HEK293T (cell line): ENCODE results near the gene CHST2.

Experiments
- ARNT ChIP-seq: fragments of 450-650 bp; IDR thresholded peaks from 2 replicates; pipeline ENCODE4 v1.6.1; 2017; ENCODE audit warnings: mild to moderate bottlenecking
- BHLHE40 ChIP-seq: fragments of 450-650 bp; IDR thresholded peaks from 2 replicates; pipeline ENCODE4 v1.6.1; 2016; ENCODE audit warnings: mild to moderate bottlenecking, moderate library complexity, borderline replicate concordance
- CTBP1 ChIP-seq: fragments of 450-650 bp; IDR thresholded peaks from 2 replicates; pipeline ENCODE4 v1.6.1; 2016; ENCODE audit warnings: borderline replicate concordance
- ELF4 ChIP-seq: fragments of 450-650 bp; IDR thresholded peaks from 2 replicates; pipeline ENCODE4 v1.6.1; 2017; ENCODE audit warnings: antibody characterized with exemption
- FOXA1 ChIP-seq: fragments of 450-650 bp; IDR thresholded peaks from 2 replicates; pipeline ENCODE4 v1.6.1; 2016; ENCODE audit warnings: mild to moderate bottlenecking
- FOXK2 ChIP-seq: fragments of 450-650 bp; IDR thresholded peaks from 2 replicates; pipeline ENCODE4 v1.6.1; 2016; ENCODE audit warnings: mild to moderate bottlenecking
- HDGF ChIP-seq: fragments of 450-650 bp; IDR thresholded peaks from 2 replicates; pipeline ENCODE4 v1.6.1; 2017; ENCODE audit warnings: antibody characterized with exemption, borderline replicate concordance
- LEF1 ChIP-seq: fragments of 450-650 bp; IDR thresholded peaks from 2 replicates; pipeline ENCODE4 v1.6.1; 2017; ENCODE audit warnings: mild to moderate bottlenecking, borderline replicate concordance
- NFRKB ChIP-seq: fragments of 450-650 bp; IDR thresholded peaks from 2 replicates; pipeline ENCODE4 v1.6.1; 2016; ENCODE audit warnings: mild to moderate bottlenecking, moderate library complexity
- PKNOX1 ChIP-seq: fragments of 450-650 bp; IDR thresholded peaks from 2 replicates; pipeline ENCODE4 v1.6.1; 2016
- SP1 ChIP-seq: fragments of 450-650 bp; IDR thresholded peaks from 2 replicates; pipeline ENCODE4 v1.6.1; 2017
- SUZ12 ChIP-seq: fragments of 450-650 bp; IDR thresholded peaks from 2 replicates; pipeline ENCODE4 v1.6.1; 2016; ENCODE audit warnings: mild to moderate bottlenecking
- TARDBP ChIP-seq: fragments of 450-650 bp; IDR thresholded peaks from 2 replicates; pipeline ENCODE4 v1.6.1; 2016
- ZNF384 ChIP-seq: fragments of 450-650 bp; IDR thresholded peaks from 2 replicates; pipeline ENCODE4 v1.6.1; 2016

- no peak for TF ChIP-seq ARNT
- TF ChIP-seq SUZ12: no peak
- no peak for TF ChIP-seq BHLHE40
- TF ChIP-seq FOXA1: no peak
- TF ChIP-seq SP1: no peak
- TF ChIP-seq HDGF: no peak
- TF ChIP-seq CTBP1: no peak
- TF ChIP-seq NFRKB: no peak
- no peak for TF ChIP-seq PKNOX1
- no peak for TF ChIP-seq ELF4
- TF ChIP-seq FOXK2: no peak
- no peak for TF ChIP-seq TARDBP
- TF ChIP-seq ZNF384: no peak
- TF ChIP-seq LEF1: no peak
These were observed 51.1 kb downstream of the CHST2 start for GRCh38 chr3:143170676-143171075.
